Lung (tissue), 12 donors: ENCODE results near the gene C5AR1. TPM values are rescaled to one million over a fixed set of nuclear protein-coding genes. Genes with fewer than 3 reads are reported as not detected.

Source experiments
- ATAC-seq: fragments of 200-7000 bp; cut with Tn5 transposase; one replicate; pipeline ENCODE4 v1.9.1; 2020; ENCODE audit warnings: moderate number of reproducible peaks; ENCODE audit not compliant: insufficient read depth, low FRiP score
- DNase-seq, 3 donors: peaks; one replicate each; pipeline ENCODE4 v3.0.0-alpha.2; 2013 to 2017
- H3K27ac ChIP-seq, 2 donors: one replicate each; pipeline ENCODE4 v1.5.1; 2013; ENCODE audit warnings: mild to moderate bottlenecking in 2 of 2, moderate library complexity in 2 of 2, control low read depth in 1 of 2, inconsistent platforms in 1 of 2, low read depth in 1 of 2, low read length in 1 of 2
- H3K27me3 ChIP-seq, 3 donors: one replicate each; pipeline ENCODE4 v1.5.1; 2013; ENCODE audit warnings: low read length in 2 of 3; ENCODE audit not compliant: control insufficient read depth in 3 of 3, insufficient read depth in 3 of 3
- H3K36me3 ChIP-seq, 4 donors: one replicate each; pipeline ENCODE4 v1.5.1; 2013; ENCODE audit warnings: low read length in 4 of 4, mild to moderate bottlenecking in 1 of 4, moderate library complexity in 1 of 4; ENCODE audit not compliant: control insufficient read depth in 4 of 4, insufficient read depth in 4 of 4
- H3K4me1 ChIP-seq, 5 donors: one replicate each; pipeline ENCODE4 v1.5.1; 2013; ENCODE audit warnings: low read length in 5 of 5, mild to moderate bottlenecking in 2 of 5, moderate library complexity in 1 of 5; ENCODE audit not compliant: control insufficient read depth in 5 of 5, insufficient read depth in 5 of 5
- H3K4me3 ChIP-seq: one replicate; pipeline ENCODE4 v1.5.1; 2013; ENCODE audit warnings: mild to moderate bottlenecking, control low read depth, moderate library complexity
- H3K9ac ChIP-seq, 2 donors: one replicate each; pipeline ENCODE4 v1.5.1; 2013; ENCODE audit warnings: low read length in 2 of 2, control low read depth in 1 of 2; ENCODE audit not compliant: insufficient read depth in 1 of 2
- H3K9me3 ChIP-seq, 4 donors: one replicate each; pipeline ENCODE4 v1.5.1; 2013; ENCODE audit warnings: low read length in 3 of 4, mild to moderate bottlenecking in 1 of 4, moderate library complexity in 1 of 4; ENCODE audit not compliant: control insufficient read depth in 4 of 4, insufficient read depth in 3 of 4
- CTCF ChIP-seq: IDR thresholded peaks from 2 replicates; pipeline ENCODE4 v1.5.1; 2012; ENCODE audit warnings: mild to moderate bottlenecking; ENCODE audit errors: control extremely low read depth, extremely low read depth
- WGBS, 2 donors: extraction: QIAGEN DNeasy Blood & Tissue Kit; methylation state at CpG; one replicate each; pipeline ENCODE4 v1.1.7; 2013; 5-methylcytosine and 5-hydroxymethylcytosine counted together
- polyA plus RNA-seq, 2 donors: library from polyadenylated mRNA; stranded (reverse); fragments of 200-250 nt; gene quantifications; one replicate each; pipeline ENCODE4 v1.2.1, GENCODE V29; 2013
- total RNA-seq, 2 donors: library from RNA; depleted of rRNA in 1 of 2; stranded (reverse); fragments of >200 nt in 1 of 2; gene quantifications; one replicate each; pipeline ENCODE4 v1.2.1, GENCODE V29; 2014 to 2021
- donor health status: control.
- donor health status: control.
- donor health status: Bipolar disorder and iron deficiency.
- donor health status: healthy.
- donor health status: DM: yes; HTN: yes; CAD: no.

The C5AR1 gene
- total and polyA plus RNA-seq, 4 donors, result 9.4 to 156 (median 45.4) TPM

- DNase-seq, result no peak
- Histone ChIP-seq H3K9me3 (no peaks in the 10 kb centered on the region), H3K27ac (no peak overlapping the region), H3K4me1 (peaks cover 0 to 12% (median 12%) of the 10 kb centered on the region in 5 donors), H3K27me3 (no peaks in the 10 kb centered on the region), H3K36me3 (peaks cover 8 to 37% (median 20%) of the 10 kb centered on the region in 4 donors), H3K9ac (no peak overlapping the region), H3K4me3 (no peak overlapping the region)
- TF ChIP-seq CTCF, result no peak
- no peak for ATAC-seq
- 95 to 100% methylated on average over 10 of the region's 10 CpGs for WGBS, 2 donors
Measured at GRCh38 chr19:47270408-47270807, 39.3 kb upstream of the C5AR1 start.

- Histone ChIP-seq H3K9me3 (no peaks in the 10 kb centered on the region), H3K27ac (no peak overlapping the region), H3K4me3 (no peak overlapping the region), H3K27me3 (no peaks in the 10 kb centered on the region), H3K4me1 (peaks cover 0 to 21% (median 15%) of the 10 kb centered on the region in 5 donors), H3K9ac (no peak overlapping the region), H3K36me3 (peaks cover 0 to 30% (median 14%) of the 10 kb centered on the region in 4 donors)
- WGBS, 2 donors, result 69 to 79% methylated on average over 6 of the region's 6 CpGs
- no peak for TF ChIP-seq CTCF
- DNase-seq (no peak), ATAC-seq (no peak)
Measured at GRCh38 chr19:47271949-47272348, 37.7 kb upstream of the C5AR1 start.

GRCh38 chr19:47272448-47273312 is 37.0 kb upstream of the C5AR1 start:
- ATAC-seq, result peak; percentile 0
- H3K4me3 ChIP-seq, result peak overlapping the region; percentile 50
- H3K9me3 ChIP-seq, result no peaks in the 10 kb centered on the region
- peak overlapping the region; percentile 33 to 71 for H3K9ac ChIP-seq
- peaks cover 0 to 26% (median 13%) of the 10 kb centered on the region in 4 donors for H3K36me3 ChIP-seq
- WGBS, 2 donors, result 35 to 39% methylated on average over 41 to 42 of the region's 42 CpGs
- no peak for TF ChIP-seq CTCF
- DNase-seq, result peak in 2 of 3 donors; percentile 62 to 68
- peak overlapping the region; percentile 79 to 98 for H3K27ac ChIP-seq
- H3K4me1 ChIP-seq, result peaks cover under 1 to 21% (median 15%) of the 10 kb centered on the region in 5 donors
- no peaks in the 10 kb centered on the region for H3K27me3 ChIP-seq
